ENCODE measurements around the gene PTPRG.
A peak's percentile ranks its signal among the peaks of the same experiment; 100 is the strongest.
"Not testable (repeated sequence)": the region's sequence is repeated elsewhere in the genome, so short reads cannot be mapped to it uniquely, and the experiment has no call there.

The PTPRG gene

GRCh38 chr3:61561374-61562041 lies at the start of gene PTPRG:
Gene PTPRG, plus strand, starts transcription at chr3:61561571. Its CDS starts 717 bp downstream, at chr3:61562288.
- peak; percentile 42 for DNase-seq

GRCh38 chr3:61518590-61518989 lies 42.8 kb upstream of the PTPRG start:
- no peak for DNase-seq

GRCh38 chr3:61520966-61521628 lies 40.3 kb upstream of the PTPRG start:
- DNase-seq: no peak

GRCh38 chr3:61522060-61522459 lies 39.3 kb upstream of the PTPRG start:
- no peak for DNase-seq

GRCh38 chr3:61522626-61523025 lies 38.7 kb upstream of the PTPRG start:
- no peak for DNase-seq

GRCh38 chr3:61524933-61525332 lies 36.4 kb upstream of the PTPRG start:
- no peak for DNase-seq

- DNase-seq: no peak
Measured at GRCh38 chr3:61526308-61526707, 35.1 kb upstream of the PTPRG start.

- DNase-seq: no peak
Measured at GRCh38 chr3:61527011-61527410, 34.4 kb upstream of the PTPRG start.

GRCh38 chr3:61530355-61530754 lies 31.0 kb upstream of the PTPRG start:
- peak; percentile 56 for DNase-seq

GRCh38 chr3:61531528-61531927 lies 29.8 kb upstream of the PTPRG start:
- no peak for DNase-seq

GRCh38 chr3:61532739-61533500 lies 28.5 kb upstream of the PTPRG start:
- DNase-seq: no peak

GRCh38 chr3:61535826-61536225 lies 25.5 kb upstream of the PTPRG start:
- no peak for DNase-seq

- no peak for DNase-seq
Measured at GRCh38 chr3:61537366-61537765, 24.0 kb upstream of the PTPRG start.

GRCh38 chr3:61538486-61538885 lies 22.9 kb upstream of the PTPRG start:
- no peak for DNase-seq

- DNase-seq: no peak
Measured at GRCh38 chr3:61541694-61542093, 19.7 kb upstream of the PTPRG start.

GRCh38 chr3:61545716-61546115 lies 15.7 kb upstream of the PTPRG start:
- DNase-seq: no peak

GRCh38 chr3:61547625-61548024 lies 13.7 kb upstream of the PTPRG start:
- no peak for DNase-seq

- not testable (repeated sequence) for DNase-seq
Measured at GRCh38 chr3:61552704-61553103, 8.7 kb upstream of the PTPRG start.

GRCh38 chr3:61559136-61559731 lies 2.1 kb upstream of the PTPRG start:
- DNase-seq: no peak

- peak; percentile 30 for DNase-seq
Measured at GRCh38 chr3:61560517-61561373, 626 bp upstream of the PTPRG start.

GRCh38 chr3:61562042-61562720 lies 810 bp downstream of the PTPRG start:
- DNase-seq: peak; percentile 8

Measured in hematopoietic multipotent progenitor cell treated with erythropoietin and hydrocortisone succinate and interleukin-3 and kit ligand, for 6 days (in vitro differentiated cells).